Cardiac muscle cell (in vitro differentiated cells and primary cell): Measurements from ENCODE around the gene RBM47. TPM values are rescaled to one million over a fixed set of nuclear protein-coding genes. Genes with fewer than 3 reads are reported as not detected.

Experiments used
- DNase-seq, 2 donors: peaks; one replicate each; pipeline versions ENCODE4 v3.0.0 to v3.0.0-alpha.2; 2010 to 2017; ENCODE audit warnings: low read depth in 1 of 2, low spot score in 1 of 2
- H3K27ac ChIP-seq: fragments of 200-600 bp; sonication (generic); 2 replicates; pipeline ENCODE4 v1.5.1; 2016
- H3K27me3 ChIP-seq: fragments of 200-600 bp; sonication (generic); 2 replicates; pipeline ENCODE4 v1.6.0; 2016; ENCODE audit warnings: control low read depth
- H3K36me3 ChIP-seq: fragments of 200-600 bp; sonication (generic); 2 replicates; pipeline ENCODE4 v1.5.1; 2016; ENCODE audit warnings: control low read depth
- H3K4me1 ChIP-seq: fragments of 200-600 bp; sonication (generic); 2 replicates; pipeline ENCODE4 v1.8.1; 2017; ENCODE audit warnings: low read depth, mild to moderate bottlenecking, mixed run types
- H3K4me3 ChIP-seq: fragments of 200-600 bp; sonication (generic); 2 replicates; pipeline ENCODE4 v1.5.1; 2016; ENCODE audit warnings: mild to moderate bottlenecking
- H3K9me3 ChIP-seq: fragments of 200-600 bp; sonication (generic); 2 replicates; pipeline ENCODE4 v1.5.1; 2017; ENCODE audit warnings: low read depth, mild to moderate bottlenecking, control low read depth
- polyA plus RNA-seq: library from polyadenylated mRNA; unstranded; fragments of >200 nt; fragmentation: Nextera tagmentation; extraction: Ambion mirVana; gene quantifications from 2 replicates; pipeline ENCODE4 v1.2.1, GENCODE V29; 2016
- total RNA-seq: library from RNA; depleted of rRNA; stranded (reverse); fragments of >200 nt; gene quantifications from 2 replicates; pipeline ENCODE4 v1.2.3, GENCODE V29; 2016
- TF ChIP-seq, protein P1 (sequence below): IDR thresholded peaks from 2 replicates; pipeline ENCODE4 v1.5.1; 2012; ENCODE audit warnings: low read depth, mild to moderate bottlenecking, low read length

The RBM47 gene
- total and polyA plus RNA-seq, 2 experiments from 2014 or later: 1.1 to 1.4 TPM

DNA sequence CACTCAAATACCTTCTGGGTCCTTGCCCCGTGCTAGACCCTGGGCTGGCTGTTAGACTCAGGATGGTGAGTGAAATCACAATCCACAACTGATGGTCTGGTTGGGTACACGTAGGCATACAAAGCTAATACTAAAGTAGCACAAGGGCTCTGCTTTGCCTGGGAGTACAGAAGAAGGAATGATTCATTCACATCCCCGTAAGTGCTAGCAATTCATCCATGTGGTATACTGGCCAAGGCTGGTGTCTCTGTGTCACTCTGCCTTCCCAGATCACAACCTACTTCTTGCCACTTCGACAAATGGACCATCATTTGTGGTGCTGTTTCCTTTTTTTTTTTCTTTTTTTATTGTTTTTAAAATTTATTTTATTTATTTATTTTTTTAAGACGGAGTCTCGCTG lies 19.7 kb upstream of the RBM47 start:
- H3K27ac ChIP-seq: no peak overlapping the region
- H3K36me3 ChIP-seq: no peaks in the 10 kb centered on the region
- no peaks in the 10 kb centered on the region for H3K9me3 ChIP-seq
- H3K4me3 ChIP-seq: no peak overlapping the region
- DNase-seq: no peak
- H3K4me1 ChIP-seq: no peaks in the 10 kb centered on the region
- TF ChIP-seq, protein P1, sequence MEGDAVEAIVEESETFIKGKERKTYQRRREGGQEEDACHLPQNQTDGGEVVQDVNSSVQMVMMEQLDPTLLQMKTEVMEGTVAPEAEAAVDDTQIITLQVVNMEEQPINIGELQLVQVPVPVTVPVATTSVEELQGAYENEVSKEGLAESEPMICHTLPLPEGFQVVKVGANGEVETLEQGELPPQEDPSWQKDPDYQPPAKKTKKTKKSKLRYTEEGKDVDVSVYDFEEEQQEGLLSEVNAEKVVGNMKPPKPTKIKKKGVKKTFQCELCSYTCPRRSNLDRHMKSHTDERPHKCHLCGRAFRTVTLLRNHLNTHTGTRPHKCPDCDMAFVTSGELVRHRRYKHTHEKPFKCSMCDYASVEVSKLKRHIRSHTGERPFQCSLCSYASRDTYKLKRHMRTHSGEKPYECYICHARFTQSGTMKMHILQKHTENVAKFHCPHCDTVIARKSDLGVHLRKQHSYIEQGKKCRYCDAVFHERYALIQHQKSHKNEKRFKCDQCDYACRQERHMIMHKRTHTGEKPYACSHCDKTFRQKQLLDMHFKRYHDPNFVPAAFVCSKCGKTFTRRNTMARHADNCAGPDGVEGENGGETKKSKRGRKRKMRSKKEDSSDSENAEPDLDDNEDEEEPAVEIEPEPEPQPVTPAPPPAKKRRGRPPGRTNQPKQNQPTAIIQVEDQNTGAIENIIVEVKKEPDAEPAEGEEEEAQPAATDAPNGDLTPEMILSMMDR: no peak
- no peaks in the 10 kb centered on the region for H3K27me3 ChIP-seq

DNA sequence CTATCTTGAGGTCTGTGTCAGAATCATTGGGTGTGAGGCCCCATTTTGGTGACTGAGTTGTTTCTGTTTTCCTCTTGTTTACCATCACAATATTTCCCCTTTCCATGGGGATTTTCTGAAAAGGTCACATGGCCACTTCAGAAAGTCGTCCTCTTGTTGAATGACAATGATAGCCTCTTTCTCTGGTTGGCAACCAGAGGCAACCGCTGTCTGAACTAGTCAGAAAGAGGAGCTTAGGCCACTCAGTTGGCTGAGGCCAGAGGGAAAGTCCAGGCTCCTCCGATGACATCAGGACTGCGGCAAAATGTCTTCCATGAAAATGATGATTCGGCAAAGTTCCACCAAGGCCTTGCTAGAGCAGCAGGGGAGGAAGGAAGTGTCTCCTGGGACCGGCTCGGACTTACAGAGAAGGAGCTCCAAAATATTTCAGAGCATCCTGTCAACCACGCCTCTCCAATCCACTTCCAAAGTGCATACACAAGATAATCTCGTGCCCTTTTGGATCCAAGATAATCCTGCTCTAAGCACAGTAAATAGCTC lies 19.1 kb upstream of the RBM47 start:
- Histone ChIP-seq H3K36me3 (no peaks in the 10 kb centered on the region), H3K27me3 (no peaks in the 10 kb centered on the region), H3K27ac (no peak overlapping the region), H3K9me3 (no peaks in the 10 kb centered on the region), H3K4me1 (no peaks in the 10 kb centered on the region), H3K4me3 (no peak overlapping the region)
- TF ChIP-seq, protein P1: no peak
- no peak for DNase-seq

DNA sequence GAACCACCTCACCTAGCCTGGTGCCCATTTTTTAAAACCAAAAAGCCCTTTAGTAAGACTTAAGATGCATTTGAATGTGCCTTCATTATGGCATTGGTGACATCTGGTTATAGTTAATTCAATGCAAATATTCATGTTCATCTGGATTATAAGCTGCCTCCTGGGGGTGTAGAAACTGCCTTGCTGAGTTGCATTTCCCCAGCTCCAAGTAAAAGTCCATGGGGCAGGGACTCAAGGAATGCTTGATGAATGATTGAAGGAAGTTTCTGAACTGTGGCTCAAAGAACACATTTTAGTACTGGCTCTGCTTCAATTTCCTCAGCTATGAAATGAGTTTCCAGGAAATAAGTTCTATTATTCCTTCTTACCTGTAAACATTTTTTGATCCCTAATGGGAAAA lies 18.5 kb upstream of the RBM47 start:
- Histone ChIP-seq H3K27ac (no peak overlapping the region), H3K4me3 (no peak overlapping the region), H3K9me3 (no peaks in the 10 kb centered on the region), H3K4me1 (no peaks in the 10 kb centered on the region), H3K27me3 (no peaks in the 10 kb centered on the region), H3K36me3 (no peaks in the 10 kb centered on the region)
- TF ChIP-seq, protein P1: no peak
- DNase-seq: no peak

DNA sequence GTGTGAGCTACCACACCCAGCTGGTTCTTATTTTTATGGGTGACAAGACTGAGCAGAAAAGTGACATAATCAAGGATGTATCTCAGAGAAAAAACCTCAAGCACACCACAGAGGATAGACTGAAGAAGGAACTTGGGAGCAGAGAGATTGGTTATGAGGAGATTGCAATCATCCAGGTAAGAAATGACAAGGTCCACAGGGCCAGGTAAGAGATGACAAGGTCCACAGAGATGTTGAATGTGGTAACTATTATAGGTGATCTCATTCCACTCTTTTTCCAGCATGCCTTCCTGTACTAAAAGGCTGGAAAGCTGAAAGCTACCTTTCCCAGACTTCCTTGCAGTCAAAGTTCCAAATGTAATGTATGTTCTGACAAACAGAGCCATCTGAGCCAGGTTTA lies 15.9 kb upstream of the RBM47 start:
- H3K4me1 ChIP-seq: no peaks in the 10 kb centered on the region
- TF ChIP-seq, protein P1: no peak
- H3K27me3 ChIP-seq: no peaks in the 10 kb centered on the region
- H3K36me3 ChIP-seq: no peaks in the 10 kb centered on the region
- H3K9me3 ChIP-seq: no peaks in the 10 kb centered on the region
- H3K27ac ChIP-seq: no peak overlapping the region
- no peak overlapping the region for H3K4me3 ChIP-seq
- DNase-seq: no peak

DNA sequence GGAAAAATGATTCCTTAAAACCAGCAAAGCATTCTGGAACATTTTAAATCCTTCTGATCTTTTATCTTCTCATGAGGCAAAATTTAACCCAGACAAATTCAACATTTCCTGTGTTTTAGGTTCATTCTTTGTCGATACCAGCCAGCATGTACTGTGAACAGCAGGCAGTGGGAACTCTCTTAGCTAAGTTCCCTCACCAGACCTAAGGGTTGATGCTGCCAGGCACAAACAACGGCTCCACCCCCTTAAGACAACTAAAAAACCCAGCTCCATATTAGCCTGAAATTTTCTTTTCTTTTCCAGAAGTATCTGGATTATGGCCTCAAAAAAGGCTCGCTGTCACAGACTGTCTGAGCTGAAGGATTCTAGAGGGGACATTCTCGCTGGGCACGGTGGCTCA lies 2.4 kb upstream of the RBM47 start:
- no peak for DNase-seq
- H3K27me3 ChIP-seq: peaks cover 2% of the 10 kb centered on the region
- TF ChIP-seq, protein P1: no peak
- H3K9me3 ChIP-seq: no peaks in the 10 kb centered on the region
- no peaks in the 10 kb centered on the region for H3K36me3 ChIP-seq
- H3K4me1 ChIP-seq: peaks cover 3% of the 10 kb centered on the region
- no peak overlapping the region for H3K4me3 ChIP-seq
- H3K27ac ChIP-seq: no peak overlapping the region
